Measurements from ENCODE around the gene SARS1. TPM values are rescaled to one million over a fixed set of nuclear protein-coding genes. Genes with fewer than 3 reads are reported as not detected.

SARS1 gene
- total and polyA plus RNA-seq, 2 of the 13 experiments (the other 11 are each of a cell fraction or from before 2014, with no cell fraction given) = 103 to 134 TPM

GRCh38 chr1:109213824-109214693, at the start of gene SARS1 (continued):
- TF ChIP-seq ZNF138 (CRISPR knock-in tag; IDR thresholded peaks at IDR 0.05; ENCODE audit: low read depth) (no peak), PHF5A (CRISPR knock-in tag; IDR thresholded peaks at IDR 0.05; ENCODE audit: low read depth, unreplicated experiment) (no peak), RXRA (CRISPR knock-in tag; IDR thresholded peaks at IDR 0.05) (peak; percentile 19; the same call in 1 of the 2 replicates), KAT7 (CRISPR knock-in tag; IDR thresholded peaks at IDR 0.05; ENCODE audit: borderline replicate concordance) (peak; percentile 26; the same call in 1 of the 2 replicates), ZNF292 (CRISPR knock-in tag; IDR thresholded peaks at IDR 0.05; ENCODE audit: borderline replicate concordance, low read depth) (peak; percentile 14; the same call in 1 of the 2 replicates), ZNF704 (CRISPR knock-in tag; IDR thresholded peaks at IDR 0.05; ENCODE audit: borderline replicate concordance) (peak; percentile 88; the same call in 1 of the 2 replicates), AGO1 (IDR thresholded peaks at IDR 0.05; ENCODE audit: low read depth, low read length, poor library complexity, severe bottlenecking) (peak; percentile 62), ZNF337 (CRISPR knock-in tag; IDR thresholded peaks at IDR 0.05; ENCODE audit: borderline replicate concordance, low read depth) (no peak), TEAD3 (CRISPR knock-in tag; optimal IDR thresholded peaks at IDR 0.05; ENCODE audit: borderline replicate concordance) (peak; percentile 39), ZNF468 (CRISPR knock-in tag; IDR thresholded peaks at IDR 0.05) (no peak), ZNF253 (CRISPR knock-in tag; IDR thresholded peaks at IDR 0.05; ENCODE audit: borderline replicate concordance) (no peak; the same call in 1 of the 2 replicates), SPEN (CRISPR knock-in tag; IDR thresholded peaks at IDR 0.05; ENCODE audit: low read depth) (peak; percentile 61), POLR2A (IDR thresholded peaks at IDR 0.05; ENCODE audit: insufficient read depth in 1 of 2, low read depth in 2 of 2, low read length in 2 of 2) (peak in 1 of 2 experiments; percentile 63; a peak in 1 of 4 replicates), ZNF639 (CRISPR knock-in tag; conservative IDR thresholded peaks at IDR 0.05) (no peak), ATF7-NPFF (CRISPR knock-in tag; IDR thresholded peaks at IDR 0.05; ENCODE audit: low read depth) (no peak), ZNF772 (CRISPR knock-in tag; IDR thresholded peaks at IDR 0.05) (no peak), ATF2 (CRISPR knock-in tag; IDR thresholded peaks at IDR 0.05) (no peak), CHD2 (IDR thresholded peaks at IDR 0.05; ENCODE audit: low read depth, low read length) (no peak), TCF7L2 (IDR thresholded peaks at IDR 0.05; ENCODE audit: low read depth, low read length) (no peak), CREM (IDR thresholded peaks at IDR 0.05) (no peak), CREM (CRISPR knock-in tag; IDR thresholded peaks at IDR 0.05) (no peak), ZNF564 (CRISPR knock-in tag; IDR thresholded peaks at IDR 0.05) (no peak), CC2D1A (CRISPR knock-in tag; IDR thresholded peaks at IDR 0.05) (no peak), CEBPG (CRISPR knock-in tag; IDR thresholded peaks at IDR 0.05) (no peak), SRSF9 (IDR thresholded peaks at IDR 0.05; ENCODE audit: borderline replicate concordance, insufficient read depth, low read depth, low read length, poor library complexity, severe bottlenecking) (no peak), MAFG (CRISPR knock-in tag; IDR thresholded peaks at IDR 0.05) (no peak), EHMT2 (IDR thresholded peaks at IDR 0.05; ENCODE audit: borderline replicate concordance, low read depth, low read length) (no peak), ZSCAN25 (CRISPR knock-in tag; IDR thresholded peaks at IDR 0.05) (no peak), NFE2 (CRISPR knock-in tag; IDR thresholded peaks at IDR 0.05) (no peak)

Measured in HepG2 (cell line).